ENCODE data around the gene SAMD4A.

Gene SAMD4A

GRCh38 chr14:54629635-54630360 is 62.9 kb downstream of the SAMD4A start:
- no peak for DNase-seq (ENCODE audit: low read depth in 2 of 3, low spot score in 1 of 3)

GRCh38 chr14:54631016-54631415 is 64.1 kb downstream of the SAMD4A start:
- DNase-seq (ENCODE audit: low read depth in 2 of 3, low spot score in 1 of 3): no peak

DNA sequence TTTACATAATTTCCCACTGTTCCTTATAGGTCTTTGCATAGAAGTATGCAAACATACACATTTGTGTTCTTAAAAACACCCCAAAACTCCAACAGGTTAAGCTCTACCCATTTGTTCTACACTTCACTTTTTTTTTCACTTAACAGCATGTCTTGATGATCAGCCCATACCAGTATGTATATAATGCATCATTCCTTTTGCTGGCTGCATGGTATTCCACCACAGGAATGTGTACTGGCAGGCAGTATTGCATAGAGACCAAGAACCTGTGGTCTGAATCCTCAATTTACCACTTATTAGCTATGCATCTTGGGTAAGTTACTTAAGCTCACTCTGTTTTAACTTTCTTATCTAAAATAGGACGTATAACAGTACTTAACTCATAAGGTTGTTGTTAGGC is 65.5 kb downstream of the SAMD4A start:
- no peak for DNase-seq (ENCODE audit: low read depth in 2 of 3, low spot score in 1 of 3)

DNA sequence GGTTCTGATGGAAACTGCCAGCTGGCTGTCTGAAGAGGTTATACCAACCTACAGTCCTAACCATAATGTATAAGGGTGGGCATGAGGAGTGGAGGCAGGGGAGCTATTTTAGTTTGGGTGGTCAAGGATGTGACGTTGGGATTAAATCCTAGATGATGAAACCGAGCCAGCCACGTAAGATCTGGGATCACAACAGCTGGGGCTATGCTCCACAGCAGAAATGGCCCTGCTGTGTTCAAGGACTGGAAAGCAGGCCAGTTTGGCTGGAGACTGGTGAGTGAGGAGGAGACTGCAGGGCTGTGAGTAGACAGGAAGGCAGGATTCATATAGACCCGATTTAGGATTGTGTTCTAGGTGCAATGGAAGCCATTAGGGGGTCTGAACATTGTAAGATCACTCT is 66.1 kb downstream of the SAMD4A start:
- no peak for DNase-seq (ENCODE audit: low read depth in 2 of 3, low spot score in 1 of 3)

GRCh38 chr14:54637270-54638134 is 70.6 kb downstream of the SAMD4A start:
- DNase-seq (ENCODE audit: low read depth in 2 of 3, low spot score in 1 of 3): no peak

- no peak for DNase-seq (ENCODE audit: low read depth in 2 of 3, low spot score in 1 of 3)
Measured at GRCh38 chr14:54638135-54638446, 71.2 kb downstream of the SAMD4A start.

GRCh38 chr14:54639611-54640010 is 72.7 kb downstream of the SAMD4A start:
- DNase-seq (ENCODE audit: low read depth in 2 of 3, low spot score in 1 of 3): no peak

DNA sequence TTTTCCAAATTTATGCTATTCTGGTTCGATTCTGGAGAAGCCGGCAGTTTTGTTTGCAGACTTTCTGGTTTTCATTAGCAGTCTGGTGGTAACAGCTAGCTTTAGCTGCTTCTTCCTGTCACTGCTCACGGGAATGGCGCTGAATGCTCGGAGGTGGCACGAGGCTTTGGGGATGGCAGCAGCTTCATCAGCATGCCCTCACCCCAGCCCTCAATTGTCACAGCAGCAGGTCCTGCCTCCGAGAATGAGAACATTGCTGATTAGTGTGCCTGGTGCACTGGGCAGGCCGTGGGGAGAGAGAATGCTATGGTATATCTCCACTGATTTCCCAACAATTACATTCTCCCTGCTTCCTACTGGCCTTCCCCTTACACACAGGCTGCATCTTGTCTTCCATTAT is 73.6 kb downstream of the SAMD4A start:
- no peak for DNase-seq (ENCODE audit: low read depth in 2 of 3, low spot score in 1 of 3)

DNA sequence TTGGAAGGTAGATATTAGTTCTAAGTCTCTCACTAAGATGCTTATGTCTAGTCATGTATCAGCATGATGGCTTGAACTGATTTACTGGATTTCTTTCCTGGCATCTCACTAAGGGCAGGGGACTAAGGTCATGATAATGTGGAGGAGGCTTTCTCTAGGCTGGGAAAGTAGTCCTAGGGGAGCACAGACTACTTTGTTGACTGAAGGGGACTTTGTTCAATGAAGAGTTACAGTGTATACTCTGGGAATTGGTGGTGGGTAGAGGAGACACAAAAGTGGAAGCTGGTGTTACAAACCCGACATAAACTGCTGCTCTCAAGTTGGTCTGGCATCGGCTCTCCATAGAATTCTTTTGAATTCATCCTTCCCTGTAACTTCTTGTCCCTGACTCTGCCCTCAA is 75.2 kb downstream of the SAMD4A start:
- DNase-seq (ENCODE audit: low read depth in 2 of 3, low spot score in 1 of 3): no peak

DNA sequence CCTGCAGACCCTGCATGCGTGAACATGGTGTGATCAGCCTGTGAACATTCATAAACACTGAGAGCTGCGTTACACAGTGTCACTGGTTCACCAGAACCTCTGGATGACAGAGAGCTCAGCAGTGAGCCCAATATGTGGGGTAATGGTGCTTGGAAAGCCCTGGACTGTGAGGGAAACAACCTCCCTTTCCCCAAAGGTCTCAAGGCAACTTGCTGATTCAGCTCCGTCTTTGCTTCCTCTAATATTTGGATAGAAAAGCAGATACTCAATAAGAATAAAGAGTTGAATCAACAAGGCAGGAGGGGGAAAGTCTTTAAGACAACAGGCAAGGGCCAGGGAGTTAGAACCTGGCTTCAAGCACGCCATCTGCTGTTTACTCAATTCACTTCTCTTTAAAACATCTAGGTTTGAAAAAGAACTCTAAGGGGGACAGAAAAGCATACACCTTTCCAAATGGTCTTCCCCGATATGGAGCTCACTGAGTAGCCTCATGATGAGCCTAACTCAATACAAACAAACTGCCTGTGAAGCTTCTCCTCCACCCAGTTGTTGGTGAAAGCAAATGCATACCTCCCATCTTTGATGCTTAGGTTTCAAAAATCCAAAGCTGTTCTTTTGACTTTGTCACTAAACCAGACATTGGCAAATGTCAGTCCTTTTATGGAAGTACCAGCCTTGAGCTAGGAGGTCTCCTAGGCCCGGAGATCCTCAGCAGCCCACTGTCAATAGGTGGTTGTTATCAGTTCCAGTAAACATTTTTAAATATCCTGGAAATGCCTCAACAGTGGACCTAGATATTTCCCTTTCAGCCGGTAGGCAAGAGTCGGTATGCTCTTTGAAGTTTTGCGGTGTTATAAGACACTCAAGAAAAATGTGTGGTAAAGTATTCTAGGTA is 76.1 kb downstream of the SAMD4A start:
- no peak for DNase-seq (ENCODE audit: low read depth in 2 of 3, low spot score in 1 of 3)

DNA sequence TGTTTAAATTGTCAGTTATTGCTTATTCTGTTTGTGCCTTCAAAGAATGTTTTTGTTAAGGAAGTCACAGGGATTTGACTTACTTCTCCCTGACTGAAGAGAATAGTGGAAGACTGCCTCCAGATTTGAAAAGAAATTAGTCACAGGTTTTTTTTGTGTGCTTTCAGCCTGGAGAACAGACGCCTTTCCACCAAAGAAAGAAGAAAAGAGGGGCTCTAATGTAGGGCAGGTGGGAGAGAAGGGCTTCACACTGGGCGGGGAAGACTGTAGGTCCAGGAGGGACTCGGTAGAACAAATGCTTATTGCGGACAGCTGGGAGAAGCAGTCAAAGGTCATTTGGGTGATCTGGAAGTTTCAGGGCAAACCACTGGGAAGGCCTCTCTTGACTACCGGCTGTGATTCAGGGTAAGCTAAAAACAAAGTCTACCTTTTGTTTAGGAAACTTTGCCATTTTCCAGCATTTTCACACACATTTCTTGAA is 76.8 kb downstream of the SAMD4A start:
- no peak for DNase-seq (ENCODE audit: low read depth in 2 of 3, low spot score in 1 of 3)

DNA sequence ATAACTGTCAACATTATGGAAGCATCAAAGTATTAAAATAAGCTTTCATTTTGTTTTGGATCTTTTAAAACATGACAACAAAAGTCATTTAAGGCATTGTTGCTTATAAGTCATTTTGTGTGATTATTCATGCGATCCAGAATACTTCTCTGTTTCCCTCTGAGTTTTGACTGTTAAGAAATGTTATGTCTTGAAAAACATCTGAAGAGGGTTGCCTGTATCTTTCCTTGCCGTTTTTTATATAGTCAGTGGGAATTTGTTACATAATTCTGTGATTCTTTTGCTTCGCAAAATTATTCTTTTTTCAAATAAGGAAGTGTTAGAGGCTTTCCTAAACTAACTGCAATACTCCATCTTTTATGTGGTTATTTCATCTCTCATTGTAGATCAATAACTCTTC is 78.7 kb downstream of the SAMD4A start:
- DNase-seq (ENCODE audit: low read depth in 2 of 3, low spot score in 1 of 3): no peak

GRCh38 chr14:54646626-54647025 is 79.7 kb downstream of the SAMD4A start:
- no peak for DNase-seq (ENCODE audit: low read depth in 2 of 3, low spot score in 1 of 3)

- DNase-seq (ENCODE audit: low read depth in 2 of 3, low spot score in 1 of 3): no peak
Measured at GRCh38 chr14:54647378-54647777, 80.5 kb downstream of the SAMD4A start.

DNA sequence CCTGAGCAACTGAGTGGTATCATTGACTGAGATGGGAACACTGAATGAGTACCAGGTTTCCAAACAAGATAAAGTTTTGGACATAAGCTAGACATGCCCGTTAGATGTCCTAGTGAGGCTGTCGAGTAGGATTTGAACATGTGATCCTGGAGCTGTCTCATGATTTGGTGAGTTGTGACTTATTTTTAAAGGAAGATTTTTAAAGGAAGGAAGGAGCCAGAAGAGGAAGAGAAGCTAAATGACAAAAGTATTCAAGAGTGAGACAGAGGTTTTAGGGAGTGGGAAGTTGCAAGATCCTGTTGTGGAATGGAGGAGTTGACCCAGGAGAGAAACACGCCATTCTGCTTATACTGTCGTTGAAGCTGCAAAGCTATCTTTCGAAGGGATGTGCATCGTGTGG is 82.1 kb downstream of the SAMD4A start:
- no peak for DNase-seq (ENCODE audit: low read depth in 2 of 3, low spot score in 1 of 3)

DNA sequence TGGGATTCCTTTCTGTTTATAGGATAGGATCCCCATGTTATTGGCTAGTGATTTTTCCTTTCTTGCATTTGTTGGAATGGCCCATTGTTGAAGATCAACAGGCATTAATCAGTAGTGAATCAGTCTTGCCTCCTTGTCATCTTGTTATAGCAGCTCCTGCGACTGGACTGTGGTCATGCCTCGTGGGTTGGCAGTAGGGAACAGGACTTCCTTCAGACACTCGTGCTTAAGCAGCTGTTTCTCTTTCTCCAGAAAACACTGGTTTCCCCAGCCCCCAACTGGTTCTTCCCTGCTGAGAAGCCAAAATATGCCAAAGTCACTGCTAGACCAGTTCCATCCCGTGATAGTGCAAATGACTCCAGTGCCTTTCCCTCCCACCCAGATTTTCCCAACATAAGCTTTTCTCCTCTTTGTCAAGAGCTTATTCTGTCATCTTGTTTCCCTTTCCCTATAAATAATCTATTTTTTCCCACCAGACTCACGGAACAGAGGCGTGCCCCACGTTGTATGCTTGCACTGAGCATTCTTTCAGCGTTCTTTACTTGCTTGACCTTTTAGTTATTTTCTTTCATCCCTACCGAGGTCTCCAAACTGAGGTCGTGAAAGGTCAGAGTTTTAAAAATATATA is 83.5 kb downstream of the SAMD4A start:
- DNase-seq (ENCODE audit: low read depth in 2 of 3, low spot score in 1 of 3): no peak

- DNase-seq (ENCODE audit: low read depth in 2 of 3, low spot score in 1 of 3): no peak
Measured at GRCh38 chr14:54650959-54651351, 84.0 kb downstream of the SAMD4A start.

- DNase-seq (ENCODE audit: low read depth in 2 of 3, low spot score in 1 of 3): no peak
Measured at GRCh38 chr14:54651649-54652048, 84.7 kb downstream of the SAMD4A start.

DNA sequence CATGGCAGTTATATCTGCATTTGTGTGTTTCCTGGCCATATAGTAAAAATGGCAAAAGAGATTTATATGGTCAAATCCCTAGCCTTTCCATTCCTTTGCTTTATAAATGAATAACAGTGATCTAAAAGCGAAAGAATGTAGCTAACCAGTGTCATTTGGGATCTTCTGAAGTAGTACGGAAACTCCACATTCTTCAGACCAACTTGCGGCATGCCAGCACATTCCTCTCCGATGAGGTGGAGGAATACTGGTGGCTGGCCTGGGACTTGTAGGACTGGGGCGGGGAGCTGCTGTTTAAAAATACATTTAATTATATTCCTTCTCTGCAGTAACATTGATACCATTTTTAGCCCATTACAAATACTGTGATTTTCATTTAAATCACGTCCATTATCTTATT is 85.3 kb downstream of the SAMD4A start:
- DNase-seq (ENCODE audit: low read depth in 2 of 3, low spot score in 1 of 3): no peak

- no peak for DNase-seq (ENCODE audit: low read depth in 2 of 3, low spot score in 1 of 3)
Measured at GRCh38 chr14:54652605-54653052, 85.7 kb downstream of the SAMD4A start.

Data from stimulated activated CD4-positive, alpha-beta T cell treated with anti-CD3 and anti-CD28 coated beads, Interleukin-12 subunit alpha, Interleukin-12 subunit beta, amount 100 ng/mL, for 48 hours (primary cell).